Measurements from ENCODE around the gene SFT2D3. TPM values are rescaled to one million over a fixed set of nuclear protein-coding genes. Genes with fewer than 3 reads are reported as not detected.

SFT2D3 gene
- total RNA-seq, 1 donor from 2014 or later = 12.5 TPM

- no peaks in the 10 kb centered on the region for H3K36me3 Mint-ChIP-seq
- H3K4me3 Mint-ChIP-seq = no peak overlapping the region
- H3K4me1 Mint-ChIP-seq (ENCODE audit: unreplicated experiment) = peaks cover 6% of the 10 kb centered on the region
- no peak overlapping the region for H3K27ac Mint-ChIP-seq
- no peaks in the 10 kb centered on the region for H3K27me3 Mint-ChIP-seq
- DNase-seq (ENCODE audit: extremely low spot score, unreplicated experiment) = no peak
- no peaks in the 10 kb centered on the region for H3K9me3 Mint-ChIP-seq
- TF ChIP-seq CTCF (conservative IDR thresholded peaks at IDR 0.05) = no peak
Measured at GRCh38 chr2:127654838-127655175, 46.5 kb upstream of the SFT2D3 start.

DNA sequence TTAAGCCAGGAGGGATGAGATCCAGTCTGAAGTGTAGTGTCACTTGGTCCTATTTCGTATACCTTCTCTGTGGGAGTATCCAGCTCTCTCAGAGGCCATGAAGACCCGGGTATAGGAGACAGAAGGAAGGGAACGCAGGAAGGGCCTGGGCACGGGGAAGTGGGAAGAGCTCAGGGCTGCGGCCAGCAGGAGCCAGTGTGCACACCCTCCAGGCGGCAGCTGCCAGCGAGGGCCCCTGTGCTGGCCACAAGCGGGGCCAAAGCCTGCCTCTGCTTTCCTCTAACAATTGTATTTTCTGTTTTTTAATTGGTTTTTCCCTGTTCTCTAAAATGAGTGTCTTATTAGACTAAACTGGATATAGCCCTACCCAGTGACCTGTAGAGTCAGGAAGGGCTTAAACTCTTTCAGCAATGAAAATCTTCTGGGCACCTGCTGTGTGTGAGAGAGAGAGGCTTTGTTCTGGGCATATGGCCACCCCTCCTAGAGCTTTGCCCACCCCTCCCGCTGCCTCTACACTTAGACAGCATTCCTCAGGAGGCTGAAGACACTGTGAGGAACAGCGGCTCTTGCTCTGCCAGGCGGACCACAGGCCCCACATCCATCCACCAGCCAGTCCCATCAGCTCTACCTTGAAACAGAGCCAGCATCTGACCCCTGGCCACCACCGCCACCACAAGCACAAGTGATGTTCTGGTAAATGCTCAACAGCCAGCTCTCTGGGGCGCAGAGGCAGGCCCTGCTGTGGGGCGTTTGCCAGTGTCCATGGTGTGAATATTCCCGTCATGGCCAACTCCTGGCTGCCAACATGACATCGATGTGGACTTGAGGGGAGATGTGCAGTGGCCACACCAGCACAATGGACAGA lies 45.9 kb upstream of the SFT2D3 start:
- no peaks in the 10 kb centered on the region for H3K36me3 Mint-ChIP-seq
- H3K4me3 Mint-ChIP-seq = no peak overlapping the region
- H3K9me3 Mint-ChIP-seq = no peaks in the 10 kb centered on the region
- H3K27me3 Mint-ChIP-seq = no peaks in the 10 kb centered on the region
- H3K4me1 Mint-ChIP-seq (ENCODE audit: unreplicated experiment) = peaks cover 6% of the 10 kb centered on the region
- TF ChIP-seq CTCF (conservative IDR thresholded peaks at IDR 0.05) = no peak
- no peak overlapping the region for H3K27ac Mint-ChIP-seq
- no peak for DNase-seq (ENCODE audit: extremely low spot score, unreplicated experiment)

GRCh38 chr2:127656569-127657231 lies 44.6 kb upstream of the SFT2D3 start:
- peaks cover 11% of the 10 kb centered on the region for H3K4me1 Mint-ChIP-seq (ENCODE audit: unreplicated experiment)

DNA sequence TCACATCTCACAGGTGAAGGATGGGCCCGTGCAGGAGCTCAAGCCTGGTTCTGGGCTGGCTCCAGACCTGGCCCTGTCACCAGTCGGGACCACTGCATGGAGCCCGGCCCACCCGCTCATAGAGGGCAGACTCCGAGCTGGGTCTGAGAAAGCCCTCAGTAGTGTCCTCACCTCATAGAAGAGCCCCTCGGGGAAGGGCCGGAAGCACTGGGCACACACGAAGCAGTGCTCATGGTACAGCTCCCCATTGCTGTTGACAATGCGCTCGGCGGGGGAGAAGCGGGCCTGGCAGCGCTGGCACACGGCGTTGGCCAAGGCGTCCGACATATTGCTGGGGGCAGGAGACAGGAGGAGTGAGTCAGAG lies 44.1 kb upstream of the SFT2D3 start:
- H3K27ac Mint-ChIP-seq = no peak overlapping the region
- TF ChIP-seq CTCF (conservative IDR thresholded peaks at IDR 0.05) = no peak
- no peak overlapping the region for H3K4me3 Mint-ChIP-seq
- peaks cover 4% of the 10 kb centered on the region for H3K27me3 Mint-ChIP-seq
- peaks cover 11% of the 10 kb centered on the region for H3K4me1 Mint-ChIP-seq (ENCODE audit: unreplicated experiment)
- no peaks in the 10 kb centered on the region for H3K36me3 Mint-ChIP-seq
- H3K9me3 Mint-ChIP-seq = no peaks in the 10 kb centered on the region
- DNase-seq (ENCODE audit: extremely low spot score, unreplicated experiment) = no peak

More at GRCh38 chr2:127656569-127657231, 44.6 kb upstream of the SFT2D3 start:
- Mint-ChIP-seq H3K27me3 (peaks cover 4% of the 10 kb centered on the region), H3K36me3 (no peaks in the 10 kb centered on the region), H3K9me3 (no peaks in the 10 kb centered on the region), H3K27ac (no peak overlapping the region), H3K4me3 (no peak overlapping the region)
- no peak for DNase-seq (ENCODE audit: extremely low spot score, unreplicated experiment)
- no peak for TF ChIP-seq CTCF (conservative IDR thresholded peaks at IDR 0.05)

- DNase-seq (ENCODE audit: extremely low spot score, unreplicated experiment) = no peak
- no peak for TF ChIP-seq CTCF (conservative IDR thresholded peaks at IDR 0.05)
- no peak overlapping the region for H3K27ac Mint-ChIP-seq
- peaks cover 8% of the 10 kb centered on the region for H3K27me3 Mint-ChIP-seq
- H3K4me1 Mint-ChIP-seq (ENCODE audit: unreplicated experiment) = peaks cover 11% of the 10 kb centered on the region
- no peak overlapping the region for H3K4me3 Mint-ChIP-seq
- H3K9me3 Mint-ChIP-seq = no peaks in the 10 kb centered on the region
- no peaks in the 10 kb centered on the region for H3K36me3 Mint-ChIP-seq
Measured at GRCh38 chr2:127658146-127658545, 43.2 kb upstream of the SFT2D3 start.

All from type B pancreatic cell (in vitro differentiated cells).